ENCODE measurements around the gene MYOM3. TPM values are rescaled to one million over a fixed set of nuclear protein-coding genes. Genes with fewer than 3 reads are reported as not detected.

The MYOM3 gene
- polyA plus RNA-seq, 1 donor from 2014 or later = not detected

DNA sequence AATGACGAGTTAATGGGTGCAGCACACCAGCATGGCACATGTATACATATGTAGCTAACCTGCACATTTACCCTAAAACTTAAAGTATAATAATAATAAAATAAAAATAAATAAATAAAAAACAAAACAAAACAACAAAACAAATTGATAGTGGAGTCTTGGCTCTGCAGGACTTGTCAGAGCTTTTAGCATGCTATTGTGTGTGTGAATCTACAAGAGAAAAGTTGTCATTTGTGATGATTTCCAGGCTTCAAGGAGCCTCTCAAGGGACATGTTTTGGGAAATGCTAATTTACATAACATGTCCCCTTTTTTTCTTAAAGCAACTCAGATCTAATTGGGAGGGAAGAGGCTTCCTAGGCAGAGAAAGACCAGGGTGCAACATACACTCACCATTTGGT is 21.9 kb upstream of the MYOM3 start:
- Histone ChIP-seq H3K27ac (ENCODE audit: low read length) (no peak overlapping the region), H2AFZ (ENCODE audit: low read depth, low read length) (no peak overlapping the region), H3F3A (ENCODE audit: insufficient read depth, low read length, poor library complexity, severe bottlenecking) (no peaks in the 10 kb centered on the region), H4K20me1 (ENCODE audit: insufficient read depth) (no peaks in the 10 kb centered on the region), H3K9ac (ENCODE audit: low read length) (no peak overlapping the region), H3K4me3 (ENCODE audit: low read length) (no peak overlapping the region), H3K9me2 (ENCODE audit: insufficient read depth, low read length) (no peaks in the 10 kb centered on the region), H3K27me3 (ENCODE audit: insufficient read depth, low read depth, low read length) (no peaks in the 10 kb centered on the region), H3K79me2 (replicated peaks; ENCODE audit: insufficient read depth, low read length) (no peaks in the 10 kb centered on the region), H3K36me3 (ENCODE audit: insufficient read depth, low read length) (no peaks in the 10 kb centered on the region), H3K4me2 (ENCODE audit: low read length) (no peak overlapping the region), H3K9me3 (ENCODE audit: low read length) (no peaks in the 10 kb centered on the region)
- TF ChIP-seq RAD21 (conservative IDR thresholded peaks at IDR 0.05) = no peak
- TF ChIP-seq SMC3 (conservative IDR thresholded peaks at IDR 0.05; ENCODE audit: poor library complexity) = no peak
- TF ChIP-seq EP300 (conservative IDR thresholded peaks at IDR 0.05; ENCODE audit: poor library complexity, severe bottlenecking) = no peak
- TF ChIP-seq EZH2 (IDR thresholded peaks at IDR 0.05; ENCODE audit: borderline replicate concordance, insufficient read depth, low read length, poor library complexity, severe bottlenecking) = no peak
- TF ChIP-seq, protein P1, sequence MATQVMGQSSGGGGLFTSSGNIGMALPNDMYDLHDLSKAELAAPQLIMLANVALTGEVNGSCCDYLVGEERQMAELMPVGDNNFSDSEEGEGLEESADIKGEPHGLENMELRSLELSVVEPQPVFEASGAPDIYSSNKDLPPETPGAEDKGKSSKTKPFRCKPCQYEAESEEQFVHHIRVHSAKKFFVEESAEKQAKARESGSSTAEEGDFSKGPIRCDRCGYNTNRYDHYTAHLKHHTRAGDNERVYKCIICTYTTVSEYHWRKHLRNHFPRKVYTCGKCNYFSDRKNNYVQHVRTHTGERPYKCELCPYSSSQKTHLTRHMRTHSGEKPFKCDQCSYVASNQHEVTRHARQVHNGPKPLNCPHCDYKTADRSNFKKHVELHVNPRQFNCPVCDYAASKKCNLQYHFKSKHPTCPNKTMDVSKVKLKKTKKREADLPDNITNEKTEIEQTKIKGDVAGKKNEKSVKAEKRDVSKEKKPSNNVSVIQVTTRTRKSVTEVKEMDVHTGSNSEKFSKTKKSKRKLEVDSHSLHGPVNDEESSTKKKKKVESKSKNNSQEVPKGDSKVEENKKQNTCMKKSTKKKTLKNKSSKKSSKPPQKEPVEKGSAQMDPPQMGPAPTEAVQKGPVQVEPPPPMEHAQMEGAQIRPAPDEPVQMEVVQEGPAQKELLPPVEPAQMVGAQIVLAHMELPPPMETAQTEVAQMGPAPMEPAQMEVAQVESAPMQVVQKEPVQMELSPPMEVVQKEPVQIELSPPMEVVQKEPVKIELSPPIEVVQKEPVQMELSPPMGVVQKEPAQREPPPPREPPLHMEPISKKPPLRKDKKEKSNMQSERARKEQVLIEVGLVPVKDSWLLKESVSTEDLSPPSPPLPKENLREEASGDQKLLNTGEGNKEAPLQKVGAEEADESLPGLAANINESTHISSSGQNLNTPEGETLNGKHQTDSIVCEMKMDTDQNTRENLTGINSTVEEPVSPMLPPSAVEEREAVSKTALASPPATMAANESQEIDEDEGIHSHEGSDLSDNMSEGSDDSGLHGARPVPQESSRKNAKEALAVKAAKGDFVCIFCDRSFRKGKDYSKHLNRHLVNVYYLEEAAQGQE (IDR thresholded peaks at IDR 0.05; ENCODE audit: borderline replicate concordance) = no peak
- TF ChIP-seq POLR2AphosphoS5 (IDR thresholded peaks at IDR 0.05) = no peak
- TF ChIP-seq MXI1 (conservative IDR thresholded peaks at IDR 0.05; ENCODE audit: poor library complexity, severe bottlenecking) = no peak
- TF ChIP-seq, protein P2, sequence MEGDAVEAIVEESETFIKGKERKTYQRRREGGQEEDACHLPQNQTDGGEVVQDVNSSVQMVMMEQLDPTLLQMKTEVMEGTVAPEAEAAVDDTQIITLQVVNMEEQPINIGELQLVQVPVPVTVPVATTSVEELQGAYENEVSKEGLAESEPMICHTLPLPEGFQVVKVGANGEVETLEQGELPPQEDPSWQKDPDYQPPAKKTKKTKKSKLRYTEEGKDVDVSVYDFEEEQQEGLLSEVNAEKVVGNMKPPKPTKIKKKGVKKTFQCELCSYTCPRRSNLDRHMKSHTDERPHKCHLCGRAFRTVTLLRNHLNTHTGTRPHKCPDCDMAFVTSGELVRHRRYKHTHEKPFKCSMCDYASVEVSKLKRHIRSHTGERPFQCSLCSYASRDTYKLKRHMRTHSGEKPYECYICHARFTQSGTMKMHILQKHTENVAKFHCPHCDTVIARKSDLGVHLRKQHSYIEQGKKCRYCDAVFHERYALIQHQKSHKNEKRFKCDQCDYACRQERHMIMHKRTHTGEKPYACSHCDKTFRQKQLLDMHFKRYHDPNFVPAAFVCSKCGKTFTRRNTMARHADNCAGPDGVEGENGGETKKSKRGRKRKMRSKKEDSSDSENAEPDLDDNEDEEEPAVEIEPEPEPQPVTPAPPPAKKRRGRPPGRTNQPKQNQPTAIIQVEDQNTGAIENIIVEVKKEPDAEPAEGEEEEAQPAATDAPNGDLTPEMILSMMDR (IDR thresholded peaks at IDR 0.05; ENCODE audit: poor library complexity, severe bottlenecking) = no peak
- TF ChIP-seq TAF1 (IDR thresholded peaks at IDR 0.05; ENCODE audit: low read depth) = no peak

DNA sequence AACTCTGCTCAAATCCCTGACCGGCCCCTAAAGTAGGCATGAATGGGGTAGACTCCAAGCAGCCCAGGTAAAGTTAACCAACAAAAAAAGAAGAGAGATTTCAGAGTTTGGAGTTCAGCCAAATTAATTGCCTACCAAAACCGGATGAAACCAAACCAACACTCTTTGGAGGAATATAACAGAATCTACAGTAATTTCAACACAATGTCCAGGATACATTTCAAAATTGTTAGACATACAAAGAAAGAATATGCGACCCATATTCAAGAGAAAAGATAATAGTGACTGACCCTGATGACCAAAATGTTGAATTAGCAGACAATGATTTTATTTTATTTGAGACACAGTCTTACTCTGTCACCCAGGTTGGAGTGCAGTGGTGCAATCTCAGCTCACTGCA is 18.4 kb upstream of the MYOM3 start:
- Histone ChIP-seq H3K9me2 (ENCODE audit: insufficient read depth, low read length) (no peaks in the 10 kb centered on the region), H3K4me3 (ENCODE audit: low read length) (no peak overlapping the region), H4K20me1 (ENCODE audit: insufficient read depth) (no peaks in the 10 kb centered on the region), H3K4me2 (ENCODE audit: low read length) (no peak overlapping the region), H3K27ac (ENCODE audit: low read length) (no peak overlapping the region), H3K36me3 (ENCODE audit: insufficient read depth, low read length) (no peaks in the 10 kb centered on the region), H3F3A (ENCODE audit: insufficient read depth, low read length, poor library complexity, severe bottlenecking) (no peaks in the 10 kb centered on the region), H3K79me2 (replicated peaks; ENCODE audit: insufficient read depth, low read length) (no peaks in the 10 kb centered on the region), H2AFZ (ENCODE audit: low read depth, low read length) (no peak overlapping the region), H3K9me3 (ENCODE audit: low read length) (no peaks in the 10 kb centered on the region), H3K27me3 (ENCODE audit: insufficient read depth, low read depth, low read length) (no peaks in the 10 kb centered on the region), H3K9ac (ENCODE audit: low read length) (no peak overlapping the region)
- TF ChIP-seq SMC3 (conservative IDR thresholded peaks at IDR 0.05; ENCODE audit: poor library complexity) (no peak), RAD21 (conservative IDR thresholded peaks at IDR 0.05) (no peak)

All from neural cell (in vitro differentiated cells).